SK-N-SH treated with all-trans-retinoic acid at 6 μM for 48 hours (cell line): ENCODE data around the gene RAB30.

Experiments used
- ATAC-seq: fragments of 200-7000 bp; cut with Tn5 transposase; 3 replicates; pipeline ENCODE4 v1.9.1; 2020; ENCODE audit warnings: mild to moderate bottlenecking, moderate library complexity
- ARNTL ChIP-seq: fragments of 450-650 bp; formaldehyde crosslinking; IDR thresholded peaks from 2 replicates; pipeline ENCODE4 v1.5.0; 2020; ENCODE audit warnings: low read depth, mild to moderate bottlenecking, moderate library complexity, borderline replicate concordance
- CREB5 ChIP-seq: fragments of 250-450 bp; sonication (Bioruptor Pico); IDR thresholded peaks from 2 replicates; pipeline ENCODE4 v1.5.1; 2020; ENCODE audit warnings: low read depth, mild to moderate bottlenecking, moderate library complexity
- CSDC2 ChIP-seq: fragments of 250-450 bp; sonication (Bioruptor Pico); IDR thresholded peaks from 2 replicates; pipeline ENCODE4 v1.5.0; 2020; ENCODE audit warnings: mild to moderate bottlenecking, moderate library complexity
- ESRRG ChIP-seq: fragments of 250-450 bp; sonication (Bioruptor Pico); IDR thresholded peaks from 2 replicates; pipeline ENCODE4 v1.6.1; 2021; ENCODE audit warnings: mild to moderate bottlenecking
- GLIS3 ChIP-seq: fragments of 250-450 bp; sonication (Bioruptor Pico); IDR thresholded peaks from 2 replicates; pipeline ENCODE4 v1.5.0; 2020; ENCODE audit warnings: mild to moderate bottlenecking, moderate library complexity
- ISL1 ChIP-seq: fragments of 250-450 bp; sonication (Bioruptor Pico); IDR thresholded peaks from 2 replicates; pipeline ENCODE4 v2.1.2; 2022; ENCODE audit warnings: mild to moderate bottlenecking, moderate library complexity
- OSR1 ChIP-seq: fragments of 250-450 bp; sonication (Bioruptor Pico); IDR thresholded peaks from 2 replicates; pipeline ENCODE4 v1.8.0; 2022; ENCODE audit warnings: moderate library complexity, mild to moderate bottlenecking, inconsistent platforms
- PATZ1 ChIP-seq: fragments of 250-450 bp; sonication (Bioruptor Pico); IDR thresholded peaks from 2 replicates; pipeline ENCODE4 v1.8.0; 2020; ENCODE audit warnings: mild to moderate bottlenecking, moderate library complexity, borderline replicate concordance
- POU6F1 ChIP-seq: fragments of 250-450 bp; sonication (Bioruptor Pico); IDR thresholded peaks from 2 replicates; pipeline ENCODE4 v1.8.0; 2021; ENCODE audit warnings: low read depth, mild to moderate bottlenecking, moderate library complexity, borderline replicate concordance
- PPARA ChIP-seq: fragments of 250-450 bp; sonication (Bioruptor Pico); IDR thresholded peaks from 2 replicates; pipeline ENCODE4 v1.5.0; 2020; ENCODE audit warnings: mild to moderate bottlenecking, borderline replicate concordance
- RARB ChIP-seq: fragments of 250-450 bp; sonication (Bioruptor Pico); IDR thresholded peaks from 2 replicates; pipeline ENCODE4 v1.8.0; 2021; ENCODE audit warnings: mild to moderate bottlenecking, moderate library complexity
- SNAI2 ChIP-seq: fragments of 250-450 bp; sonication (Bioruptor Pico); IDR thresholded peaks from 2 replicates; pipeline ENCODE4 v1.5.0; 2020; ENCODE audit warnings: mild to moderate bottlenecking, moderate library complexity
- TCF4 ChIP-seq: fragments of 250-450 bp; sonication (Bioruptor Pico); IDR thresholded peaks from 2 replicates; pipeline ENCODE4 v1.8.0; 2021; ENCODE audit warnings: mild to moderate bottlenecking, moderate library complexity, borderline replicate concordance
- TSHZ2 ChIP-seq: fragments of 250-450 bp; sonication (Bioruptor Pico); IDR thresholded peaks from 2 replicates; pipeline ENCODE4 v1.5.0; 2020; ENCODE audit warnings: mild to moderate bottlenecking, moderate library complexity
- ZC3H10 ChIP-seq: fragments of 250-450 bp; sonication (Bioruptor Pico); IDR thresholded peaks from 2 replicates; pipeline ENCODE4 v1.5.1; 2021; ENCODE audit warnings: mild to moderate bottlenecking, moderate library complexity
- ZFP3 ChIP-seq: fragments of 250-450 bp; sonication (Bioruptor Pico); IDR thresholded peaks from 2 replicates; pipeline ENCODE4 v1.5.0; 2020; ENCODE audit warnings: mild to moderate bottlenecking, moderate library complexity
- ZFP30 ChIP-seq: fragments of 450-650 bp; formaldehyde crosslinking; IDR thresholded peaks from 2 replicates; pipeline ENCODE4 v1.5.0; 2022; ENCODE audit warnings: mild to moderate bottlenecking, moderate library complexity
- ZNF565 ChIP-seq: fragments of 450-650 bp; formaldehyde crosslinking; conservative IDR thresholded peaks from 2 replicates; pipeline ENCODE4 v1.5.0; 2020; ENCODE audit warnings: low read depth, mild to moderate bottlenecking, moderate library complexity
- ZNF70 ChIP-seq: fragments of 450-650 bp; formaldehyde crosslinking; IDR thresholded peaks from 2 replicates; pipeline ENCODE4 v1.5.0; 2020; ENCODE audit warnings: mild to moderate bottlenecking, moderate library complexity
- ZNF8 ChIP-seq: fragments of 450-650 bp; formaldehyde crosslinking; IDR thresholded peaks from 2 replicates; pipeline ENCODE4 v1.5.0; 2020; ENCODE audit warnings: mild to moderate bottlenecking, moderate library complexity

RAB30 gene

GRCh38 chr11:83051760-83052671 is 19.7 kb downstream of the RAB30 start:
- ATAC-seq: peak; percentile 86
- 0 out of 2 replicates have a peak, but pooled peaks have one; percentile 50 for TF ChIP-seq TSHZ2 (CRISPR knock-in tag)
- TF ChIP-seq ISL1 (CRISPR knock-in tag): peak; percentile 84
- 0 out of 2 replicates have a peak, but pooled peaks have one; percentile 47 for TF ChIP-seq PATZ1 (CRISPR knock-in tag)
- TF ChIP-seq ZFP30 (CRISPR knock-in tag): no peak
- 0 out of 2 replicates have a peak, but pooled peaks have one; percentile 27 for TF ChIP-seq SNAI2
- TF ChIP-seq ARNTL (CRISPR knock-in tag): no peak
- peak; percentile 75 for TF ChIP-seq TCF4 (CRISPR knock-in tag)
- peak; percentile 35; the same call in 1 of the 2 replicates for TF ChIP-seq ZC3H10 (CRISPR knock-in tag)
- no peak for TF ChIP-seq CSDC2 (CRISPR knock-in tag)
- TF ChIP-seq POU6F1 (CRISPR knock-in tag): no peak
- no peak for TF ChIP-seq OSR1 (CRISPR knock-in tag)
- peak; percentile 59; the same call in 1 of the 2 replicates for TF ChIP-seq ZFP3 (CRISPR knock-in tag)
- no peak for TF ChIP-seq CREB5 (CRISPR knock-in tag)

GRCh38 chr11:83047515-83048225 is 24.0 kb downstream of the RAB30 start:
- ATAC-seq: no peak
- TF ChIP-seq SNAI2 (no peak), ZNF8 (no peak), ZNF70 (CRISPR knock-in tag) (no peak), ZNF565 (no peak), CREB5 (CRISPR knock-in tag) (no peak), ESRRG (CRISPR knock-in tag) (no peak), GLIS3 (CRISPR knock-in tag) (no peak), ZFP30 (CRISPR knock-in tag) (no peak), RARB (CRISPR knock-in tag) (no peak), CSDC2 (CRISPR knock-in tag) (no peak), ZFP3 (CRISPR knock-in tag) (no peak), PPARA (CRISPR knock-in tag) (no peak), POU6F1 (CRISPR knock-in tag) (no peak), TCF4 (CRISPR knock-in tag) (no peak)
